Stromal cell of bone marrow (primary cell): ENCODE measurements around the gene KRTAP5-4.
"Not testable (repeated sequence)": the region's sequence is repeated elsewhere in the genome, so short reads cannot be mapped to it uniquely, and the experiment has no call there.

Experiments used
- DNase-seq: peaks from one replicate; pipeline ENCODE4 v3.0.0-alpha.2; 2012; ENCODE audit warnings: low read depth

Gene KRTAP5-4

GRCh38 chr11:1637628-1638027, 15.7 kb upstream of the KRTAP5-4 start:
- no peak for DNase-seq

GRCh38 chr11:1636291-1636950, 14.5 kb upstream of the KRTAP5-4 start:
- DNase-seq, result no peak

GRCh38 chr11:1633864-1634263, 11.9 kb upstream of the KRTAP5-4 start:
- no peak for DNase-seq

GRCh38 chr11:1632053-1632714, 10.2 kb upstream of the KRTAP5-4 start:
- no peak for DNase-seq

GRCh38 chr11:1631066-1631568, 9.2 kb upstream of the KRTAP5-4 start:
- no peak for DNase-seq

- no peak for DNase-seq
These were observed 8.3 kb upstream of the KRTAP5-4 start for GRCh38 chr11:1630271-1630670.

GRCh38 chr11:1629326-1630185, 7.6 kb upstream of the KRTAP5-4 start, which contains the start of gene KRTAP5-5:
Gene KRTAP5-5, plus strand, starts transcription at chr11:1629775. Its CDS starts 66 bp downstream, at chr11:1629841.
- DNase-seq, result no peak

- peak; percentile 3 for DNase-seq
These were observed 6.8 kb upstream of the KRTAP5-4 start for GRCh38 chr11:1628506-1629325.

- no peak for DNase-seq
These were observed 3.6 kb upstream of the KRTAP5-4 start for GRCh38 chr11:1625541-1625940.

GRCh38 chr11:1624621-1625020, 2.7 kb upstream of the KRTAP5-4 start:
- no peak for DNase-seq

GRCh38 chr11:1623716-1624115, 1.8 kb upstream of the KRTAP5-4 start:
- no peak for DNase-seq

GRCh38 chr11:1619449-1619848, 2.5 kb downstream of the KRTAP5-4 start:
- DNase-seq, result no peak

GRCh38 chr11:1618231-1618630, 3.7 kb downstream of the KRTAP5-4 start:
- no peak for DNase-seq

- no peak for DNase-seq
These were observed 13.6 kb downstream of the KRTAP5-4 start, which contains the start of gene KRTAP5-3 for GRCh38 chr11:1608363-1608762. Gene KRTAP5-3, minus strand, starts transcription at chr11:1608463. Its CDS starts 78 bp downstream, at chr11:1608385.

- DNase-seq, result not testable (repeated sequence)
These were observed 14.0 kb downstream of the KRTAP5-4 start for GRCh38 chr11:1607901-1608300.

- DNase-seq, result not testable (repeated sequence)
These were observed 14.6 kb downstream of the KRTAP5-4 start for GRCh38 chr11:1607156-1607845.

- not testable (repeated sequence) for DNase-seq
These were observed 16.0 kb downstream of the KRTAP5-4 start for GRCh38 chr11:1605923-1606322.

GRCh38 chr11:1604711-1605110, 17.2 kb downstream of the KRTAP5-4 start:
- no peak for DNase-seq

- no peak for DNase-seq
These were observed 17.8 kb downstream of the KRTAP5-4 start for GRCh38 chr11:1604181-1604580.

GRCh38 chr11:1603629-1604028, 18.3 kb downstream of the KRTAP5-4 start:
- no peak for DNase-seq

GRCh38 chr11:1601663-1602062, 20.3 kb downstream of the KRTAP5-4 start:
- DNase-seq, result not testable (repeated sequence)
